Caco-2 (cell line): Measurements from ENCODE around the gene MEF2C. TPM values are rescaled to one million over a fixed set of nuclear protein-coding genes. Genes with fewer than 3 reads are reported as not detected.

Source experiments
- BruUV-seq: library from RNA; stranded (reverse); fragments of 400-500 nt; replicated peaks from 2 replicates; lab custom pipeline; 2021; lab: Mats Ljungman, UMichigan
- CTCF ChIA-PET: fragments of 300-600 bp; sonication (Branson Sonifier 250); formaldehyde crosslinking; loops from one replicate; lab custom pipeline; 2022; ENCODE audit warnings: antibody characterized with exemption; lab: Charles Lee
- POLR2A ChIA-PET: fragments of 300-600 bp; sonication (Branson Sonifier 250); formaldehyde crosslinking; loops from one replicate; lab custom pipeline; 2022; ENCODE audit warnings: antibody characterized with exemption; lab: Charles Lee
- DNase-seq, 2 experiments: peaks; one replicate each; pipeline versions ENCODE4 v3.0.0 to v3.0.0-alpha.2; 2020 to 2022
- H3K27me3 ChIP-seq: replicated peaks from 2 replicates; pipeline ENCODE4 v1.6.0; 2011; ENCODE audit warnings: low read length; ENCODE audit not compliant: control insufficient read depth, insufficient read depth
- H3K36me3 ChIP-seq: 2 replicates; pipeline ENCODE4 v1.5.1; 2011; ENCODE audit warnings: low read length; ENCODE audit not compliant: control insufficient read depth, insufficient read depth
- H3K4me1 ChIP-seq: fragments of 250-450 bp; sonication (Bioruptor Pico); 2 replicates; pipeline ENCODE4 v1.5.1; 2020; ENCODE audit warnings: mild to moderate bottlenecking
- H3K4me3 ChIP-seq: 2 replicates; pipeline ENCODE4 v1.5.1; 2011; ENCODE audit warnings: low read depth, mild to moderate bottlenecking, control low read depth, low read length
- H3K9me3 ChIP-seq: fragments of 250-450 bp; sonication (Bioruptor Pico); 2 replicates; pipeline ENCODE4 v1.5.1; 2020; ENCODE audit warnings: mild to moderate bottlenecking, moderate library complexity
- H3K27ac Mint-ChIP-seq: one replicate; pipeline ENCODE4 v1.8.0; 2022; ENCODE audit warnings: mixed read lengths; ENCODE audit not compliant: unreplicated experiment
- H3K27me3 Mint-ChIP-seq: one replicate; pipeline ENCODE4 v1.8.0; 2022; ENCODE audit warnings: mixed read lengths; ENCODE audit not compliant: insufficient read depth, unreplicated experiment
- H3K36me3 Mint-ChIP-seq: one replicate; pipeline ENCODE4 v1.8.0; 2022; ENCODE audit warnings: mild to moderate bottlenecking, mixed read lengths; ENCODE audit not compliant: insufficient read depth, unreplicated experiment
- H3K4me1 Mint-ChIP-seq: one replicate; pipeline ENCODE4 v1.8.0; 2022; ENCODE audit warnings: low read depth, mixed read lengths; ENCODE audit not compliant: unreplicated experiment
- H3K4me3 Mint-ChIP-seq: one replicate; pipeline ENCODE4 v1.8.0; 2022; ENCODE audit warnings: mild to moderate bottlenecking, moderate library complexity, mixed read lengths; ENCODE audit not compliant: unreplicated experiment
- H3K9me3 Mint-ChIP-seq: one replicate; pipeline ENCODE4 v1.8.0; 2022; ENCODE audit warnings: mixed read lengths; ENCODE audit not compliant: unreplicated experiment
- intact Hi-C: fragments of 100-400 bp; cut with micrococcal nuclease; formaldehyde crosslinking; loops from one replicate; pipeline ENCODE4 v1.10.0; 2022; ENCODE audit not compliant: unreplicated experiment
- total RNA-seq: library from RNA; stranded (reverse); gene quantifications from 2 replicates; pipeline ENCODE4 v1.2.3, GENCODE V29; 2022
- TF ChIP-seq, protein P1 (sequence below), 2 experiments: fragments of 200-600 bp in 1 of 2; IDR thresholded peaks; 1 replicate in 1 of 2; 2 replicates in 1 of 2; pipeline versions ENCODE4 v1.5.1 to v1.8.0; 2011 to 2022; ENCODE audit warnings: antibody characterized with exemption in 1 of 2, control low read depth in 1 of 2, inconsistent platforms in 1 of 2, low read depth in 1 of 2, low read length in 1 of 2, mild to moderate bottlenecking in 1 of 2, moderate library complexity in 1 of 2; ENCODE audit not compliant: insufficient read depth in 1 of 2, severe bottlenecking in 1 of 2, unreplicated experiment in 1 of 2

The MEF2C gene
- total RNA-seq, 1 experiment from 2014 or later = 1.5 TPM

DNA sequence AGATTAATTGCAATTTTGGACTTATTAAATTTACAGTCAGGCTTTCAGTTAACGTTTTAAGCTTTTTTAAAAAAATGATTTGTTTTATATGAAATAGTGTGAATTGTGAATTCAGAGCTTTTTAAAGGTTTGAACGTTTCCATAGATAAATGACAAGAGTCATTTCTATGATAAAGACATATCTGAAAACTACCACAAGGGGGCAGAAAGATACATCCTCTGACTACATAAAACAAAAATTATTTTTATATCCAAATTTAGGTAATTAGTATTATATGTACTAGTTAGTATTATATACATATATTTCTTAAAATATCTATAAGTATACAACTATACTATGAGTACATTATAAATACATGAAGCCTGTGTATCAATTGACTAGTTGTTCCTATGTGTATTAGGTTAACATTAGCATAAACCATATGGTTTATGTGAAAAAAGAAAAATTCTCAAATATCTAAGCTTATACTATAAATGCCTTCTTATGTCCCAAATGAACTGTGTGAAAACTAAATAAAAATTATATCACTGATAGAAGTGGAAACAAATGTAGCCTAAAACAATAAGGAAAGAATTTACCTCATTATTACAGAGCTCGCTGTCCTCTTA is 155.2 kb downstream of the MEF2C start:
- peak in 1 of 2 experiments; percentile 10 for DNase-seq
- ChIA-PET POLR2A (no interaction called here), CTCF (no interaction called here)
- H3K36me3 ChIP-seq = no peaks in the 10 kb centered on the region
- no TSS peak for BruUV-seq
- H3K27me3 ChIP-seq = no peaks in the 10 kb centered on the region
- H3K27ac Mint-ChIP-seq = no peak overlapping the region
- no peaks in the 10 kb centered on the region for H3K4me1 ChIP-seq
- H3K4me1 Mint-ChIP-seq = no peaks in the 10 kb centered on the region
- no peaks in the 10 kb centered on the region for H3K9me3 ChIP-seq
- peaks cover 3% of the 10 kb centered on the region for H3K27me3 Mint-ChIP-seq
- intact Hi-C loops = loop anchor here (1.0 to 10.0 kb wide), 3 partner anchors 357 to 1581 kb away; no protein-coding TSS in a partner anchor
- no peak overlapping the region for H3K4me3 ChIP-seq
- H3K9me3 Mint-ChIP-seq = no peaks in the 10 kb centered on the region
- no peak overlapping the region for H3K4me3 Mint-ChIP-seq
- TF ChIP-seq, protein P1, sequence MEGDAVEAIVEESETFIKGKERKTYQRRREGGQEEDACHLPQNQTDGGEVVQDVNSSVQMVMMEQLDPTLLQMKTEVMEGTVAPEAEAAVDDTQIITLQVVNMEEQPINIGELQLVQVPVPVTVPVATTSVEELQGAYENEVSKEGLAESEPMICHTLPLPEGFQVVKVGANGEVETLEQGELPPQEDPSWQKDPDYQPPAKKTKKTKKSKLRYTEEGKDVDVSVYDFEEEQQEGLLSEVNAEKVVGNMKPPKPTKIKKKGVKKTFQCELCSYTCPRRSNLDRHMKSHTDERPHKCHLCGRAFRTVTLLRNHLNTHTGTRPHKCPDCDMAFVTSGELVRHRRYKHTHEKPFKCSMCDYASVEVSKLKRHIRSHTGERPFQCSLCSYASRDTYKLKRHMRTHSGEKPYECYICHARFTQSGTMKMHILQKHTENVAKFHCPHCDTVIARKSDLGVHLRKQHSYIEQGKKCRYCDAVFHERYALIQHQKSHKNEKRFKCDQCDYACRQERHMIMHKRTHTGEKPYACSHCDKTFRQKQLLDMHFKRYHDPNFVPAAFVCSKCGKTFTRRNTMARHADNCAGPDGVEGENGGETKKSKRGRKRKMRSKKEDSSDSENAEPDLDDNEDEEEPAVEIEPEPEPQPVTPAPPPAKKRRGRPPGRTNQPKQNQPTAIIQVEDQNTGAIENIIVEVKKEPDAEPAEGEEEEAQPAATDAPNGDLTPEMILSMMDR (IDR thresholded peaks at IDR 0.05; ENCODE audit: insufficient read depth in 1 of 2, low read depth in 1 of 2, low read length in 1 of 2, severe bottlenecking in 1 of 2, unreplicated experiment in 1 of 2) = peak; percentile 44 to 45
- H3K36me3 Mint-ChIP-seq = no peaks in the 10 kb centered on the region

DNA sequence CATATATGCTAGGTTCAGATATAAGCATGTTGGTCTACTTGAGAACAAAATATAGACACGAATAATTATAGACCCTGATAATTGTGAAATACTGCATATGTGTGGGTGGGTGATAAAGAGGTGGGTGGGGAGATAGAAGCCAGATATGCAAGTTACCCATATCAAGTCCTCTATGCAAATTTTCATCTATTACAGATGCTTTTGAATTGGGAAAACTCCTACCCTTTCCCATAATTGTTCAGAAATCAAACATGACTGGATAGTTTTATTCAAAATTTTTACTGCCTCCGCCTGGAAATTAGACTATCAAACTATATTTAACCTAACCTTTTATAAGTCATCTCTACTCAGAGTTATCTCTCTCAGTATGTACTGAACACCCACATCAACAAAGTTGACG is 157.5 kb downstream of the MEF2C start:
- intact Hi-C loops = loop anchor here (5.0 to 10.0 kb wide), 2 partner anchors 359 to 1462 kb away; no protein-coding TSS in a partner anchor
- no peaks in the 10 kb centered on the region for H3K36me3 ChIP-seq
- no peaks in the 10 kb centered on the region for H3K4me1 ChIP-seq
- Mint-ChIP-seq H3K4me3 (no peak overlapping the region), H3K36me3 (no peaks in the 10 kb centered on the region), H3K9me3 (no peaks in the 10 kb centered on the region), H3K27me3 (peaks cover 5% of the 10 kb centered on the region), H3K27ac (no peak overlapping the region), H3K4me1 (no peaks in the 10 kb centered on the region)
- no peaks in the 10 kb centered on the region for H3K27me3 ChIP-seq
- TF ChIP-seq, protein P1 (IDR thresholded peaks at IDR 0.05; ENCODE audit: insufficient read depth in 1 of 2, low read depth in 1 of 2, low read length in 1 of 2, severe bottlenecking in 1 of 2, unreplicated experiment in 1 of 2) = no peak
- no TSS peak for BruUV-seq
- ChIA-PET CTCF (no interaction called here), POLR2A (no interaction called here)
- H3K4me3 ChIP-seq = no peak overlapping the region
- no peak for DNase-seq
- no peaks in the 10 kb centered on the region for H3K9me3 ChIP-seq

DNA sequence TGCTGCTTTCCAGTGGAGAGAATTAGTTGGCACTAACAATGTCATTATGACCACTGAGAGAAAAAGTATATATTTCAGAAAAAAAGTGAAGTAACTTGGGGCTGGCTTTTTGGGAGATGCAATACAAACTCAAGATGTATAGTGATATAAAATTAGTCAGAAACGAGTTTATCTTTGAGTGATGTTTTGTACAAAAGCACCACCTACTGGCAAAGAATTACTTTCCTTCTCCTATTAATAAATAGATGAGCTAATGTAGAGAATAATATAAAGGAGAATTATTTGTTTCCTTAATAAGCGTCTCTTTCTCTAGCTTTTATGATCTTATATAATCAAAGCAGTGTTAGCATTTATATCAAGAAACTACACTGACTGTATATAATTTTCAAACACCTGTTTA is 158.8 kb downstream of the MEF2C start:
- Mint-ChIP-seq H3K27me3 (peaks cover 5% of the 10 kb centered on the region), H3K36me3 (no peaks in the 10 kb centered on the region), H3K4me1 (no peaks in the 10 kb centered on the region), H3K9me3 (no peaks in the 10 kb centered on the region), H3K4me3 (no peak overlapping the region), H3K27ac (no peak overlapping the region)
- BruUV-seq = no TSS peak
- Histone ChIP-seq H3K4me3 (no peak overlapping the region), H3K9me3 (no peaks in the 10 kb centered on the region), H3K4me1 (no peaks in the 10 kb centered on the region), H3K36me3 (no peaks in the 10 kb centered on the region), H3K27me3 (no peaks in the 10 kb centered on the region)
- intact Hi-C loops = loop anchor here (1.0 to 10.0 kb wide), 2 partner anchors 361 to 943 kb away; no protein-coding TSS in a partner anchor
- TF ChIP-seq, protein P1 (IDR thresholded peaks at IDR 0.05; ENCODE audit: insufficient read depth in 1 of 2, low read depth in 1 of 2, low read length in 1 of 2, severe bottlenecking in 1 of 2, unreplicated experiment in 1 of 2) = peak; percentile 19 to 25
- DNase-seq = no peak
- ChIA-PET CTCF (interaction anchor here (0.6 to 1.2 kb wide), 3 partner anchors 8 to 943 kb away, joined by 4 to 38 read pairs (median 5); no protein-coding TSS in a partner anchor), POLR2A (interaction anchor here (0.6 kb wide), 1 partner anchor 22 kb away, joined by 8 read pairs; no protein-coding TSS in a partner anchor)
